WTC11 (cell line): ENCODE results near the gene EPHX1. TPM values are rescaled to one million over a fixed set of nuclear protein-coding genes. Genes with fewer than 3 reads are reported as not detected.

ENCODE experiments used
- ATF1 ChIP-seq: sonication (generic); formaldehyde crosslinking; IDR thresholded peaks from 2 replicates; pipeline ENCODE4 v1.8.1; 2023; ENCODE audit warnings: mild to moderate bottlenecking, moderate library complexity, missing genetic modification reagents
- ETV6 ChIP-seq: sonication (generic); formaldehyde crosslinking; IDR thresholded peaks from 2 replicates; pipeline ENCODE4 v1.8.1; 2022; ENCODE audit warnings: mild to moderate bottlenecking, missing genetic modification reagents
- FOXK1 ChIP-seq: sonication (generic); formaldehyde crosslinking; IDR thresholded peaks from 2 replicates; pipeline ENCODE4 v1.8.0; 2022; ENCODE audit warnings: mild to moderate bottlenecking, moderate library complexity, missing genetic modification reagents
- MXD4 ChIP-seq: fragments of 250-450 bp; sonication (Bioruptor Pico); IDR thresholded peaks from 2 replicates; pipeline ENCODE4 v1.8.0; 2021; ENCODE audit warnings: mild to moderate bottlenecking, moderate library complexity, borderline replicate concordance
- MYBL2 ChIP-seq: sonication (generic); formaldehyde crosslinking; IDR thresholded peaks from 2 replicates; pipeline ENCODE4 v1.8.1; 2023; ENCODE audit warnings: mild to moderate bottlenecking, moderate library complexity, missing genetic modification reagents
- NFATC4 ChIP-seq: fragments of 250-450 bp; sonication (Bioruptor Pico); IDR thresholded peaks from 2 replicates; pipeline ENCODE4 v1.9.0; 2021; ENCODE audit warnings: mild to moderate bottlenecking
- NR2C2 ChIP-seq: sonication (generic); formaldehyde crosslinking; IDR thresholded peaks from 2 replicates; pipeline ENCODE4 v1.8.0; 2022; ENCODE audit warnings: mild to moderate bottlenecking, missing genetic modification reagents
- OVOL2 ChIP-seq: fragments of 250-450 bp; sonication (Bioruptor Pico); IDR thresholded peaks from 2 replicates; pipeline ENCODE4 v1.9.0; 2021; ENCODE audit warnings: mild to moderate bottlenecking, borderline replicate concordance
- RORB ChIP-seq: fragments of 250-450 bp; sonication (Bioruptor Pico); IDR thresholded peaks from 2 replicates; pipeline ENCODE4 v1.9.0; 2021; ENCODE audit warnings: mild to moderate bottlenecking
- SP1 ChIP-seq: sonication (generic); formaldehyde crosslinking; conservative IDR thresholded peaks from 2 replicates; pipeline ENCODE4 v1.8.1; 2022; ENCODE audit warnings: missing genetic modification reagents
- ZNF121 ChIP-seq: sonication (generic); formaldehyde crosslinking; IDR thresholded peaks from 2 replicates; pipeline ENCODE4 v1.8.0; 2023; ENCODE audit warnings: missing genetic modification reagents
- total RNA-seq: library from RNA; stranded (reverse); gene quantifications from 3 replicates; pipeline ENCODE4 v1.2.3, GENCODE V29; 2021
- TF ChIP-seq, protein P1 (sequence below): fragments of 250-450 bp; sonication (Bioruptor Pico); IDR thresholded peaks from 2 replicates; pipeline ENCODE4 v1.9.0; 2021; ENCODE audit warnings: mild to moderate bottlenecking, borderline replicate concordance
- TF ChIP-seq, protein P2 (sequence below): fragments of 250-450 bp; sonication (Bioruptor Pico); IDR thresholded peaks from 2 replicates; pipeline ENCODE4 v1.9.0; 2021; ENCODE audit warnings: mild to moderate bottlenecking
- TF ChIP-seq, protein P3 (sequence below): sonication (generic); formaldehyde crosslinking; IDR thresholded peaks from 2 replicates; pipeline ENCODE4 v1.8.1; 2022; ENCODE audit warnings: low read depth, missing genetic modification reagents, borderline replicate concordance
- TF ChIP-seq, protein P4 (sequence below): sonication (generic); formaldehyde crosslinking; conservative IDR thresholded peaks from 2 replicates; pipeline ENCODE4 v1.8.1; 2023; ENCODE audit warnings: mild to moderate bottlenecking, low read depth, missing genetic modification reagents, moderate library complexity
- TF ChIP-seq, protein P5 (sequence below): sonication (generic); formaldehyde crosslinking; IDR thresholded peaks from 2 replicates; pipeline ENCODE4 v1.8.1; 2023; ENCODE audit warnings: mild to moderate bottlenecking, missing genetic modification reagents, moderate library complexity
- TF ChIP-seq, protein P6 (sequence below): sonication (generic); formaldehyde crosslinking; IDR thresholded peaks from 2 replicates; pipeline ENCODE4 v1.8.1; 2023; ENCODE audit warnings: mild to moderate bottlenecking, missing genetic modification reagents
- TF ChIP-seq, protein P7 (sequence below): sonication (generic); formaldehyde crosslinking; IDR thresholded peaks from 2 replicates; pipeline ENCODE4 v1.8.1; 2023; ENCODE audit warnings: mild to moderate bottlenecking, missing genetic modification reagents, moderate library complexity
- TF ChIP-seq, protein P8 (sequence below): fragments of 250-450 bp; sonication (Bioruptor Pico); conservative IDR thresholded peaks from 2 replicates; pipeline ENCODE4 v1.9.0; 2021; ENCODE audit warnings: mild to moderate bottlenecking
- TF ChIP-seq, protein P9 (sequence below): sonication (generic); formaldehyde crosslinking; IDR thresholded peaks from 2 replicates; pipeline ENCODE4 v1.8.0; 2022; ENCODE audit warnings: mild to moderate bottlenecking, missing genetic modification reagents

Gene EPHX1
- total RNA-seq, 1 experiment from 2014 or later, result 60.9 TPM

DNA sequence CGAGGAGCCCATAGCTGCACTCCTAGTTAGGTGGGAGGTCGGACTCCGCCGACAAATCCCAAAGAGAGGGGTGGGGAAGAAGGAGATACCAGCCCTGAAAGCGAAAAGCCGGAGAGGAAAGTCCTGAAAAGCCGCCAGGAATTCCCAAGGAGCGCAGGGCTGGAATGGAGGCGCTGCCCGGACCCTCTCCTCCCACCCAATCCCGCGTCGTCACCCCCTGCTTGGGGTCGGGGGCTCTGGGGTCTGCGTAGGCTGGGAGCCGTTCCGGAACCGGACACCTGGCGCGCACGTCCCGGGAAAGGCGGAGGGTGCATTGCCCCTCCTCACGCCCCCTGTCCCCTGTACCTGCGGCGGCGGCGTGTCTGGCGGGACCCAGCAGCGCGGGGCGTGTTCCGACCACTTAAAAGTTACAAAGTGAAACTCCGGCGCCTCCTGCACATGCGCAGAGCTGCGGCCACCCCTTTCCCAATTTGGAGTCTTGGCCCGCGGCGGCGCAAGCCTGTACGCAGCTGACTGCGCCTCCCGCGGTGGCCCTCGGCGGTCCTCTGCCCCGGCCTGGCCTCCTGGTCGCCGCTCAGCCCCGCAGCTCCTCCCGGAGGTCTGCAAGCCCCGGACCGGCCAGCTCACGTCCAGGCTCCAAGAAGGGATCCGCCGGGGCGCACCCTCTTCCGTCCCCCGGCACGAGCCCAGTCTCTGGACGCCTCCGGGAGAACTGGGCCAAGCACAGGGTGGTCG lies 72.2 kb downstream of the EPHX1 start, which contains the start of gene TMEM63A (continued):
- no peak for TF ChIP-seq MYBL2 (CRISPR knock-in tag)
- no peak for TF ChIP-seq MXD4 (CRISPR knock-in tag)
- TF ChIP-seq ZNF121 (CRISPR knock-in tag), result no peak
- TF ChIP-seq NFATC4 (CRISPR knock-in tag), result no peak
- TF ChIP-seq NR2C2 (CRISPR knock-in tag), result 0 out of 2 replicates have a peak, but pooled peaks have one; percentile 10
- TF ChIP-seq, protein P1, sequence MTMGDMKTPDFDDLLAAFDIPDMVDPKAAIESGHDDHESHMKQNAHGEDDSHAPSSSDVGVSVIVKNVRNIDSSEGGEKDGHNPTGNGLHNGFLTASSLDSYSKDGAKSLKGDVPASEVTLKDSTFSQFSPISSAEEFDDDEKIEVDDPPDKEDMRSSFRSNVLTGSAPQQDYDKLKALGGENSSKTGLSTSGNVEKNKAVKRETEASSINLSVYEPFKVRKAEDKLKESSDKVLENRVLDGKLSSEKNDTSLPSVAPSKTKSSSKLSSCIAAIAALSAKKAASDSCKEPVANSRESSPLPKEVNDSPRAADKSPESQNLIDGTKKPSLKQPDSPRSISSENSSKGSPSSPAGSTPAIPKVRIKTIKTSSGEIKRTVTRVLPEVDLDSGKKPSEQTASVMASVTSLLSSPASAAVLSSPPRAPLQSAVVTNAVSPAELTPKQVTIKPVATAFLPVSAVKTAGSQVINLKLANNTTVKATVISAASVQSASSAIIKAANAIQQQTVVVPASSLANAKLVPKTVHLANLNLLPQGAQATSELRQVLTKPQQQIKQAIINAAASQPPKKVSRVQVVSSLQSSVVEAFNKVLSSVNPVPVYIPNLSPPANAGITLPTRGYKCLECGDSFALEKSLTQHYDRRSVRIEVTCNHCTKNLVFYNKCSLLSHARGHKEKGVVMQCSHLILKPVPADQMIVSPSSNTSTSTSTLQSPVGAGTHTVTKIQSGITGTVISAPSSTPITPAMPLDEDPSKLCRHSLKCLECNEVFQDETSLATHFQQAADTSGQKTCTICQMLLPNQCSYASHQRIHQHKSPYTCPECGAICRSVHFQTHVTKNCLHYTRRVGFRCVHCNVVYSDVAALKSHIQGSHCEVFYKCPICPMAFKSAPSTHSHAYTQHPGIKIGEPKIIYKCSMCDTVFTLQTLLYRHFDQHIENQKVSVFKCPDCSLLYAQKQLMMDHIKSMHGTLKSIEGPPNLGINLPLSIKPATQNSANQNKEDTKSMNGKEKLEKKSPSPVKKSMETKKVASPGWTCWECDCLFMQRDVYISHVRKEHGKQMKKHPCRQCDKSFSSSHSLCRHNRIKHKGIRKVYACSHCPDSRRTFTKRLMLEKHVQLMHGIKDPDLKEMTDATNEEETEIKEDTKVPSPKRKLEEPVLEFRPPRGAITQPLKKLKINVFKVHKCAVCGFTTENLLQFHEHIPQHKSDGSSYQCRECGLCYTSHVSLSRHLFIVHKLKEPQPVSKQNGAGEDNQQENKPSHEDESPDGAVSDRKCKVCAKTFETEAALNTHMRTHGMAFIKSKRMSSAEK (CRISPR knock-in tag), result no peak
- TF ChIP-seq, protein P2, sequence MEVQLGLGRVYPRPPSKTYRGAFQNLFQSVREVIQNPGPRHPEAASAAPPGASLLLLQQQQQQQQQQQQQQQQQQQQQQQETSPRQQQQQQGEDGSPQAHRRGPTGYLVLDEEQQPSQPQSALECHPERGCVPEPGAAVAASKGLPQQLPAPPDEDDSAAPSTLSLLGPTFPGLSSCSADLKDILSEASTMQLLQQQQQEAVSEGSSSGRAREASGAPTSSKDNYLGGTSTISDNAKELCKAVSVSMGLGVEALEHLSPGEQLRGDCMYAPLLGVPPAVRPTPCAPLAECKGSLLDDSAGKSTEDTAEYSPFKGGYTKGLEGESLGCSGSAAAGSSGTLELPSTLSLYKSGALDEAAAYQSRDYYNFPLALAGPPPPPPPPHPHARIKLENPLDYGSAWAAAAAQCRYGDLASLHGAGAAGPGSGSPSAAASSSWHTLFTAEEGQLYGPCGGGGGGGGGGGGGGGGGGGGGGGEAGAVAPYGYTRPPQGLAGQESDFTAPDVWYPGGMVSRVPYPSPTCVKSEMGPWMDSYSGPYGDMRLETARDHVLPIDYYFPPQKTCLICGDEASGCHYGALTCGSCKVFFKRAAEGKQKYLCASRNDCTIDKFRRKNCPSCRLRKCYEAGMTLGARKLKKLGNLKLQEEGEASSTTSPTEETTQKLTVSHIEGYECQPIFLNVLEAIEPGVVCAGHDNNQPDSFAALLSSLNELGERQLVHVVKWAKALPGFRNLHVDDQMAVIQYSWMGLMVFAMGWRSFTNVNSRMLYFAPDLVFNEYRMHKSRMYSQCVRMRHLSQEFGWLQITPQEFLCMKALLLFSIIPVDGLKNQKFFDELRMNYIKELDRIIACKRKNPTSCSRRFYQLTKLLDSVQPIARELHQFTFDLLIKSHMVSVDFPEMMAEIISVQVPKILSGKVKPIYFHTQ (CRISPR knock-in tag), result no peak
- TF ChIP-seq RORB (CRISPR knock-in tag), result no peak
- TF ChIP-seq, protein P3, sequence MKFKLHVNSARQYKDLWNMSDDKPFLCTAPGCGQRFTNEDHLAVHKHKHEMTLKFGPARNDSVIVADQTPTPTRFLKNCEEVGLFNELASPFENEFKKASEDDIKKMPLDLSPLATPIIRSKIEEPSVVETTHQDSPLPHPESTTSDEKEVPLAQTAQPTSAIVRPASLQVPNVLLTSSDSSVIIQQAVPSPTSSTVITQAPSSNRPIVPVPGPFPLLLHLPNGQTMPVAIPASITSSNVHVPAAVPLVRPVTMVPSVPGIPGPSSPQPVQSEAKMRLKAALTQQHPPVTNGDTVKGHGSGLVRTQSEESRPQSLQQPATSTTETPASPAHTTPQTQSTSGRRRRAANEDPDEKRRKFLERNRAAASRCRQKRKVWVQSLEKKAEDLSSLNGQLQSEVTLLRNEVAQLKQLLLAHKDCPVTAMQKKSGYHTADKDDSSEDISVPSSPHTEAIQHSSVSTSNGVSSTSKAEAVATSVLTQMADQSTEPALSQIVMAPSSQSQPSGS (CRISPR knock-in tag), result no peak
- TF ChIP-seq, protein P4, sequence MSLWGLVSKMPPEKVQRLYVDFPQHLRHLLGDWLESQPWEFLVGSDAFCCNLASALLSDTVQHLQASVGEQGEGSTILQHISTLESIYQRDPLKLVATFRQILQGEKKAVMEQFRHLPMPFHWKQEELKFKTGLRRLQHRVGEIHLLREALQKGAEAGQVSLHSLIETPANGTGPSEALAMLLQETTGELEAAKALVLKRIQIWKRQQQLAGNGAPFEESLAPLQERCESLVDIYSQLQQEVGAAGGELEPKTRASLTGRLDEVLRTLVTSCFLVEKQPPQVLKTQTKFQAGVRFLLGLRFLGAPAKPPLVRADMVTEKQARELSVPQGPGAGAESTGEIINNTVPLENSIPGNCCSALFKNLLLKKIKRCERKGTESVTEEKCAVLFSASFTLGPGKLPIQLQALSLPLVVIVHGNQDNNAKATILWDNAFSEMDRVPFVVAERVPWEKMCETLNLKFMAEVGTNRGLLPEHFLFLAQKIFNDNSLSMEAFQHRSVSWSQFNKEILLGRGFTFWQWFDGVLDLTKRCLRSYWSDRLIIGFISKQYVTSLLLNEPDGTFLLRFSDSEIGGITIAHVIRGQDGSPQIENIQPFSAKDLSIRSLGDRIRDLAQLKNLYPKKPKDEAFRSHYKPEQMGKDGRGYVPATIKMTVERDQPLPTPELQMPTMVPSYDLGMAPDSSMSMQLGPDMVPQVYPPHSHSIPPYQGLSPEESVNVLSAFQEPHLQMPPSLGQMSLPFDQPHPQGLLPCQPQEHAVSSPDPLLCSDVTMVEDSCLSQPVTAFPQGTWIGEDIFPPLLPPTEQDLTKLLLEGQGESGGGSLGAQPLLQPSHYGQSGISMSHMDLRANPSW (CRISPR knock-in tag), result no peak
- TF ChIP-seq ETV6, result no peak
- no peak for TF ChIP-seq OVOL2 (CRISPR knock-in tag)
- TF ChIP-seq, protein P5, sequence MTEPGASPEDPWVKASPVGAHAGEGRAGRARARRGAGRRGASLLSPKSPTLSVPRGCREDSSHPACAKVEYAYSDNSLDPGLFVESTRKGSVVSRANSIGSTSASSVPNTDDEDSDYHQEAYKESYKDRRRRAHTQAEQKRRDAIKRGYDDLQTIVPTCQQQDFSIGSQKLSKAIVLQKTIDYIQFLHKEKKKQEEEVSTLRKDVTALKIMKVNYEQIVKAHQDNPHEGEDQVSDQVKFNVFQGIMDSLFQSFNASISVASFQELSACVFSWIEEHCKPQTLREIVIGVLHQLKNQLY (CRISPR knock-in tag), result no peak
- TF ChIP-seq FOXK1 (CRISPR knock-in tag), result peak; percentile 66; the same call in 1 of the 2 replicates
- TF ChIP-seq ATF1, result no peak
- TF ChIP-seq, protein P6, sequence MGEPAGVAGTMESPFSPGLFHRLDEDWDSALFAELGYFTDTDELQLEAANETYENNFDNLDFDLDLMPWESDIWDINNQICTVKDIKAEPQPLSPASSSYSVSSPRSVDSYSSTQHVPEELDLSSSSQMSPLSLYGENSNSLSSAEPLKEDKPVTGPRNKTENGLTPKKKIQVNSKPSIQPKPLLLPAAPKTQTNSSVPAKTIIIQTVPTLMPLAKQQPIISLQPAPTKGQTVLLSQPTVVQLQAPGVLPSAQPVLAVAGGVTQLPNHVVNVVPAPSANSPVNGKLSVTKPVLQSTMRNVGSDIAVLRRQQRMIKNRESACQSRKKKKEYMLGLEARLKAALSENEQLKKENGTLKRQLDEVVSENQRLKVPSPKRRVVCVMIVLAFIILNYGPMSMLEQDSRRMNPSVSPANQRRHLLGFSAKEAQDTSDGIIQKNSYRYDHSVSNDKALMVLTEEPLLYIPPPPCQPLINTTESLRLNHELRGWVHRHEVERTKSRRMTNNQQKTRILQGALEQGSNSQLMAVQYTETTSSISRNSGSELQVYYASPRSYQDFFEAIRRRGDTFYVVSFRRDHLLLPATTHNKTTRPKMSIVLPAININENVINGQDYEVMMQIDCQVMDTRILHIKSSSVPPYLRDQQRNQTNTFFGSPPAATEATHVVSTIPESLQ, result no peak
- peak; percentile 67 for TF ChIP-seq SP1 (CRISPR knock-in tag)
- TF ChIP-seq, protein P7, sequence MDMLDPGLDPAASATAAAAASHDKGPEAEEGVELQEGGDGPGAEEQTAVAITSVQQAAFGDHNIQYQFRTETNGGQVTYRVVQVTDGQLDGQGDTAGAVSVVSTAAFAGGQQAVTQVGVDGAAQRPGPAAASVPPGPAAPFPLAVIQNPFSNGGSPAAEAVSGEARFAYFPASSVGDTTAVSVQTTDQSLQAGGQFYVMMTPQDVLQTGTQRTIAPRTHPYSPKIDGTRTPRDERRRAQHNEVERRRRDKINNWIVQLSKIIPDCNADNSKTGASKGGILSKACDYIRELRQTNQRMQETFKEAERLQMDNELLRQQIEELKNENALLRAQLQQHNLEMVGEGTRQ (CRISPR knock-in tag), result no peak
- TF ChIP-seq, protein P8, sequence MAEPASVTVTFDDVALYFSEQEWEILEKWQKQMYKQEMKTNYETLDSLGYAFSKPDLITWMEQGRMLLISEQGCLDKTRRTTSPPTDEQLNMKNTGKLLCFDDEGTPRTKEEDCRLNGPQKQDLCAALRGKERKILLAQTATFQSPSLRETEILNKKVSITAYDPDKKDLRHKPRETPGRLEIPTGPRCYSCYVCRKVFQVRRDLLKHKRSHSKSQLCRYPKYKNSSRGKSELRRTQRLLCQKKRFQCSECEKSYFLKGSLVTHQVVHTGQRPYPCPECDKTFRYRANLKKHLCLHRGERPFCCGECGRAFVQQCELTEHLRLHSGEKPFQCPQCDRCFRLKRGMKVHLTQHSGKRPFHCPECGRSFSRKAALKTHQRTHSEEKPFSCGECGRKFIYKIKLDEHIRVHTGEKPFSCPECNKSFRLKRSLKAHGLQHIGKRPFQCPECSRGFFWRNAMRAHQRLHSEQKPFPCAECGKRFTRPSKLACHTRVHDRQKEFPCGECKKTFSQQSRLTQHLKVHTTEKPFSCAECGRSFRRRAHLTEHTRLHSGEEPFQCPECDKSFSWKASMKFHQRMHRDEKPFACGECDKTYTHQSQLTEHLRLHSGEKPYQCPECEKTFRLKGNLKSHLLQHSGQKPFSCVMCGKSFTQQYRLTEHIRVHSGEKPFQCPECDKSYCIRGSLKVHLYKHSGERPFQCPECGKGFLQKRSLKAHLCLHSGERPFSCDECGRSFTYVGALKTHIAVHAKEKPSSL (CRISPR knock-in tag), result no peak
- TF ChIP-seq, protein P9, sequence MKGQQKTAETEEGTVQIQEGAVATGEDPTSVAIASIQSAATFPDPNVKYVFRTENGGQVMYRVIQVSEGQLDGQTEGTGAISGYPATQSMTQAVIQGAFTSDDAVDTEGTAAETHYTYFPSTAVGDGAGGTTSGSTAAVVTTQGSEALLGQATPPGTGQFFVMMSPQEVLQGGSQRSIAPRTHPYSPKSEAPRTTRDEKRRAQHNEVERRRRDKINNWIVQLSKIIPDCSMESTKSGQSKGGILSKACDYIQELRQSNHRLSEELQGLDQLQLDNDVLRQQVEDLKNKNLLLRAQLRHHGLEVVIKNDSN (CRISPR knock-in tag), result no peak
